Stimulated activated effector memory CD8-positive, alpha-beta T cell treated with anti-CD3 and anti-CD28 coated beads, Interleukin-12 subunit alpha, Interleukin-12 subunit beta, amount 100 ng/mL, for 72 hours (primary cell): Measurements from ENCODE around the gene CDRT15L2.
A peak's percentile ranks its signal among the peaks of the same experiment; 100 is the strongest.
"Not testable (repeated sequence)": the region's sequence is repeated elsewhere in the genome, so short reads cannot be mapped to it uniquely, and the experiment has no call there.

ENCODE experiments used
- ATAC-seq: fragments of 150-1000 bp; cut with Tn5 transposase; 2 replicates; pipeline ENCODE4 v1.10.0; 2021
- DNase-seq, 2 donors: peaks; one replicate each; pipeline ENCODE4 v3.0.0; 2021 to 2022; ENCODE audit warnings: low spot score in 2 of 2
- H3K27ac Mint-ChIP-seq: one replicate; pipeline ENCODE4 v1.8.0; 2022; ENCODE audit warnings: mild to moderate bottlenecking, mixed read lengths
- H3K36me3 Mint-ChIP-seq: one replicate; pipeline ENCODE4 v1.8.0; 2022; ENCODE audit warnings: mild to moderate bottlenecking, mixed read lengths
- H3K4me1 Mint-ChIP-seq: one replicate; pipeline ENCODE4 v1.8.0; 2022; ENCODE audit warnings: mixed read lengths
- H3K4me3 Mint-ChIP-seq: one replicate; pipeline ENCODE4 v1.8.0; 2022; ENCODE audit warnings: mild to moderate bottlenecking, mixed read lengths
- H3K9me3 Mint-ChIP-seq: one replicate; pipeline ENCODE4 v1.8.0; 2022; ENCODE audit warnings: mixed read lengths

CDRT15L2 gene

DNA sequence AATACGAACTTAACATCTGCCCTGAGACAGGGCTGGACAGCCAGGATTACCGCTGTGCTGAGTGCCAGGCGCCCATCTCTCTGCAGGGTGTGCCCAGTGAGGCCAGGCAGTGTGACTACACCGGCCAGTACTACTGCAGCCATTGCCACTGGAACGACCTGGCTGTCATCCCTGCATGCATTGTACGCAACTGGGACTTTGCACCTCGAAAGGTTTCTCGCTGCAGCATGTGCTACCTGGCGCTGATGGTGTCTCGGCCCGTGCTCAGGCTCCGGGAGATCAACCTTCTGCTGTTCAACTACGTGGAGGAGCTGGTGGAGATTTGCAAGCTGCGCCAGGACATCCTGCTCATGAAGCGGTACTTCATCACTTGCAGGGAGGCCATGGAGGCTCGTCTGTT lies 33.7 kb downstream of the CDRT15L2 start:
- no peak for DNase-seq
- ATAC-seq: peak; percentile 18
- Mint-ChIP-seq H3K27ac (no peak overlapping the region), H3K9me3 (no peaks in the 10 kb centered on the region), H3K4me3 (no peak overlapping the region), H3K4me1 (no peaks in the 10 kb centered on the region), H3K36me3 (no peaks in the 10 kb centered on the region)

DNA sequence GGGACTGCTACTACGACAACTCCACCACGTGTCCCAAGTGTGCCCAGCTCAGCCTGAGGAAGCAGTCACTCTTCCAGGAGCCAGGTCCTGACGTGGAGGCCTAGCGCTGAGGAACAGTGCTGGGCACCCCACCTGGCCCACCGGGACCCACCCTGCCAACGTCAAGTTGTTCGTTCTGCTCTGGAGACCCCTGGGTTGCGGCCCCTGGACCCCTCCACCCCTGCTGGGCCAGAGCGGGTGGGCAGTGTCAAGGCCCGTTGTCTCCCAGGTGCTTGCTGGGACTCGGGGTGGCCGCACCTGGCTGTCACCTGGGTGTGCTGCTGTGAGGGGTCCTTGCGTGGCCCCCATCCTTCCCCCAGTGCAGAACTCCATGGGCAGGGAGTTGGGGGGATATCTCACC lies 34.4 kb downstream of the CDRT15L2 start:
- Mint-ChIP-seq H3K4me3 (no peak overlapping the region), H3K4me1 (no peaks in the 10 kb centered on the region), H3K27ac (no peak overlapping the region), H3K36me3 (no peaks in the 10 kb centered on the region), H3K9me3 (no peaks in the 10 kb centered on the region)
- ATAC-seq: no peak
- no peak for DNase-seq

DNA sequence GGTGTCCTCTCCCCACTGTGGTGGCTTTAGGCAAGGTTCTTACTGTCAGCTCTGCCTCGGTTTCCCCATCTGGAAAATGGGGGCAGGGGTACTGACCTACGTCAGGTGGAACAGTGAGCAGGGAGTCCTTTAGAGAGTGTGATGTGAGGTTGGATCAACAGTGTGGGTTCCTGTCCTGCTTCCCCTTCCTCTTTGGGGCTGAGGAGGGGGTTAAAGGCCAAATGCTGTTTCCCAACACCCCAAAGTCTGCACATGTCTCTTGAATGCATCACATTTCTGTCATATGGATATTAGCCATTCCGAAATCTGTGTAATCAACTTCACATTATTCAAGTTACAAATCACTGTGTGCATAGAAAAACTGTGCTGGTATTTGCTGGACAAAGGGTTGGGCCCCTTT lies 35.9 kb downstream of the CDRT15L2 start:
- H3K36me3 Mint-ChIP-seq: not testable (repeated sequence)

More for the DNA sequence above, 35.9 kb downstream of the CDRT15L2 start:
- not testable (repeated sequence) for H3K4me1 Mint-ChIP-seq, H3K4me3 Mint-ChIP-seq, H3K9me3 Mint-ChIP-seq, H3K27ac Mint-ChIP-seq, DNase-seq, ATAC-seq
